Kidney (tissue), 14 donors: ENCODE results near the gene LMF2. TPM values are rescaled to one million over a fixed set of nuclear protein-coding genes. Genes with fewer than 3 reads are reported as not detected.

Source experiments
- DNase-seq, 5 donors: peaks; one replicate each; pipeline ENCODE4 v3.0.0-alpha.2; 2013 to 2020
- FAIRE-seq: peaks from 2 replicates; lab custom pipeline; 2012; peaks lifted over from hg19 to GRCh38; lab: Jason Lieb, UNC
- H3K27ac ChIP-seq, 2 donors: one replicate each; pipeline ENCODE4 v1.7.0; 2013; ENCODE audit warnings: low read depth in 2 of 2, low read length in 2 of 2, inconsistent platforms in 1 of 2
- H3K27me3 ChIP-seq: one replicate; pipeline ENCODE4 v1.7.1; 2013; ENCODE audit warnings: low read length, inconsistent platforms; ENCODE audit not compliant: control insufficient read depth, insufficient read depth
- H3K36me3 ChIP-seq, 3 donors: one replicate each; pipeline versions ENCODE4 v1.7.0 to v1.7.1; 2013; ENCODE audit warnings: low read length in 3 of 3, control low read depth in 1 of 3, inconsistent platforms in 1 of 3; ENCODE audit not compliant: insufficient read depth in 3 of 3, control insufficient read depth in 2 of 3
- H3K4me1 ChIP-seq, 3 donors: one replicate each; pipeline versions ENCODE4 v1.7.0 to v1.7.1; 2013; ENCODE audit warnings: low read length in 3 of 3, inconsistent platforms in 1 of 3, low read depth in 1 of 3; ENCODE audit not compliant: control insufficient read depth in 2 of 3, insufficient read depth in 2 of 3
- H3K4me3 ChIP-seq, 3 donors: one replicate each; pipeline versions ENCODE4 v1.7.0 to v1.8.1; 2013; ENCODE audit warnings: low read length in 3 of 3, control low read depth in 1 of 3, inconsistent platforms in 1 of 3
- H3K9ac ChIP-seq, 3 donors: one replicate each; pipeline versions ENCODE4 v1.7.0 to v1.7.1; 2013; ENCODE audit warnings: low read length in 3 of 3, control low read depth in 1 of 3, inconsistent platforms in 1 of 3
- H3K9me3 ChIP-seq, 3 donors: one replicate each; pipeline versions ENCODE4 v1.7.0 to v1.7.1; 2013; ENCODE audit warnings: low read length in 3 of 3, control low read depth in 1 of 3, inconsistent platforms in 1 of 3; ENCODE audit not compliant: control insufficient read depth in 2 of 3, insufficient read depth in 1 of 3
- CTCF ChIP-seq: IDR thresholded peaks from 3 replicates; pipeline ENCODE4 v1.5.1; 2012; ENCODE audit warnings: mild to moderate bottlenecking, moderate library complexity, borderline replicate concordance; ENCODE audit not compliant: insufficient read depth; ENCODE audit errors: extremely low read depth
- intact Hi-C: fragments of 100-400 bp; cut with DNase I; formaldehyde crosslinking; loops from one replicate; pipeline ENCODE4 v1.11.1; 2022
- polyA plus RNA-seq: library from polyadenylated mRNA; stranded (reverse); fragments of 350-450 nt; fragmentation: Illumina TruSeq; extraction: RNeasy Lipid Tissue Mini Kit (QIAGEN cat#74804); gene quantifications from one replicate; pipeline ENCODE4 v1.2.3, GENCODE V29; 2014; ENCODE audit warnings: low read depth, low replicate concordance; ENCODE audit not compliant: insufficient read depth
- total RNA-seq: library from RNA; stranded (reverse); fragmentation: NEBNext Ultra II Directional; extraction: Animal tissue kit (Norgen Biotek cat#: 25700); gene quantifications from one replicate; pipeline ENCODE4 v1.2.1, GENCODE V29; 2021
- donor health status: control.
- donor health status: control.
- donor health status: control.
- donor health status: control.
- donor health status: control.
- donor health status: DM: yes; HTN: yes; CAD: no.
- donor health status: Normal renal cell carcinoma (clear cell type).

LMF2 gene
- total and polyA plus RNA-seq, 2 donors from 2014 or later, result 41.7 to 77.9 TPM

- Histone ChIP-seq H3K36me3 (peaks cover 0 to 4% (median 0%) of the 10 kb centered on the region in 3 donors), H3K27ac (no peak overlapping the region), H3K4me1 (peaks cover 0 to 7% (median 0%) of the 10 kb centered on the region in 3 donors), H3K9me3 (no peaks in the 10 kb centered on the region), H3K27me3 (no peaks in the 10 kb centered on the region), H3K9ac (no peak overlapping the region), H3K4me3 (no peak overlapping the region)
- FAIRE-seq, result no peak
- intact Hi-C loops, result no loop called here
- no peak for TF ChIP-seq CTCF
- peak in 4 of 5 donors; percentile 66 to 73 (median 70) for DNase-seq
Measured at GRCh38 chr22:50490531-50491308, 16.8 kb downstream of the LMF2 start.

- DNase-seq (peak in 1 of 5 donors; percentile 66), FAIRE-seq (no peak)
- no peaks in the 10 kb centered on the region for H3K27me3 ChIP-seq
- H3K9me3 ChIP-seq, result no peaks in the 10 kb centered on the region
- no peak overlapping the region for H3K9ac ChIP-seq
- H3K4me3 ChIP-seq, result peak overlapping the region in 1 of 3 donors; percentile 56
- TF ChIP-seq CTCF, result no peak
- no peak overlapping the region for H3K27ac ChIP-seq
- H3K36me3 ChIP-seq, result peaks cover 0 to 4% (median 0%) of the 10 kb centered on the region in 3 donors
- intact Hi-C loops, result no loop called here
- H3K4me1 ChIP-seq, result peaks cover 0 to 11% (median 0%) of the 10 kb centered on the region in 3 donors
Measured at GRCh38 chr22:50489363-50490243, 17.9 kb downstream of the LMF2 start.

GRCh38 chr22:50488886-50489285 lies 18.6 kb downstream of the LMF2 start:
- Histone ChIP-seq H3K4me3 (peak overlapping the region in 2 of 3 donors; percentile 39 to 57), H3K36me3 (peaks cover 0 to 4% (median 0%) of the 10 kb centered on the region in 3 donors), H3K9me3 (no peaks in the 10 kb centered on the region), H3K27me3 (no peaks in the 10 kb centered on the region), H3K4me1 (peaks cover 0 to 13% (median 0%) of the 10 kb centered on the region in 3 donors), H3K27ac (no peak overlapping the region), H3K9ac (no peak overlapping the region)
- DNase-seq (no peak), FAIRE-seq (no peak)
- intact Hi-C loops, result no loop called here
- no peak for TF ChIP-seq CTCF
